Stomach (tissue), 4 donors: ENCODE data around the gene SPRR2D.

ENCODE experiments used
- CTCF ChIP-seq, 7 experiments: fragments of 450-650 bp in 4 of 7; fragments of 200-600 bp in 3 of 7; sonication (generic) in 3 of 7; IDR thresholded peaks; one replicate each; pipeline ENCODE4 v1.5.1; 2016 to 2019; ENCODE audit warnings: antibody characterized with exemption in 7 of 7, control low read depth in 2 of 7, mild to moderate bottlenecking in 1 of 7
- POLR2A ChIP-seq, 4 donors: fragments of 450-650 bp; IDR thresholded peaks; one replicate each; pipeline ENCODE4 v1.6.1; 2016; ENCODE audit warnings: antibody characterized with exemption in 4 of 4, control low read depth in 2 of 4, mild to moderate bottlenecking in 1 of 4, moderate library complexity in 1 of 4

GRCh38 chr1:153024413-153024812 lies 16.5 kb downstream of the SPRR2D start:
- no peak for TF ChIP-seq POLR2A (IDR thresholded peaks at IDR 0.05)
- TF ChIP-seq CTCF (IDR thresholded peaks at IDR 0.05): no peak
